ENCODE results near the gene CSNK1E.

DNA sequence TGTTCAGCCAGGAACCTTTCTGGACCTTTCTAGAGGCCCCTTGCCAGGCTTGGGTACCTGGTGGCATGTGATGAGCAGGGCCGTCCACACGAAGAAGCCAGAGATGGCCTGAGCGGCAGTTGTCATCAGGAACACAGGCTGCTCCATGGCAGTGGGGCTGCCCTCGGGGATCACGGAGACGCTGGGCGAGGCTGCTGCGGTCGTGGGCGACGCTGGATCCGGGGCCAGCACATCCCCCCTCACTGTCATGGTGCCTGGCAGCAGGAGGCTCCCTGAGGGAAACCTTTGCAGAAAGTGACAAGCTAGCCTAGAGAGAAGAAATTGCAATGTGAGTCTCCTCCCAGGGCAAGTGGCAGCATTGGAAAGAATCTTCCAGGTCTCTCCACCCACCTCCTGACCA is 69.5 kb downstream of the CSNK1E start:
- TF ChIP-seq EZH2 (IDR thresholded peaks at IDR 0.05; ENCODE audit: insufficient read depth, poor library complexity, severe bottlenecking) (no peak), EZH2phosphoT487 (IDR thresholded peaks at IDR 0.05; ENCODE audit: insufficient read depth, low read depth) (no peak)

Data from GM23248 (cell line).